Eye (tissue), 1 donor: ENCODE measurements around the gene CAPN7.
A peak's percentile ranks its signal among the peaks of the same experiment; 100 is the strongest.

Experiments
- DNase-seq: peaks from one replicate; pipeline ENCODE4 v3.0.0-alpha.2; 2015

CAPN7 gene

DNA sequence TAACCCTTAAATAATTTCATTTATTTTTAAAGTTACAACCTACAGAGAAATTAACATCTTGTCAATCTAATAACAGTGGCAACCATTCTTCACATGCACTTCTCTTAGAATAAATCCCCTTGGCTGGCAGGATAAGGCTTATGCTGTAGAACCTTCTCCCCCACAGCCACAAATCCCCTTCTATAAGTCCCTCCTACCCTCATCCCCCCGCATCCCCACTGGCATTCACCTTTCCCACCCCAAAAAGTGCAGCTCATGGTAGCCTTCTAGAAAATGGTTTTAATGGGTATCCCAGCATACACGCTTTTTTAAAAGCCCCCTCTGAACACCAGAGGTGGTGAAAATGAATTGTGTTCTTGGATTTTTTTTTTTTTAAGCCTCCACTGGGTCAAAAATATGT, 49.2 kb downstream of the CAPN7 start:
- DNase-seq, result no peak

GRCh38 chr3:15256861-15257341, 50.9 kb downstream of the CAPN7 start:
- DNase-seq, result no peak

DNA sequence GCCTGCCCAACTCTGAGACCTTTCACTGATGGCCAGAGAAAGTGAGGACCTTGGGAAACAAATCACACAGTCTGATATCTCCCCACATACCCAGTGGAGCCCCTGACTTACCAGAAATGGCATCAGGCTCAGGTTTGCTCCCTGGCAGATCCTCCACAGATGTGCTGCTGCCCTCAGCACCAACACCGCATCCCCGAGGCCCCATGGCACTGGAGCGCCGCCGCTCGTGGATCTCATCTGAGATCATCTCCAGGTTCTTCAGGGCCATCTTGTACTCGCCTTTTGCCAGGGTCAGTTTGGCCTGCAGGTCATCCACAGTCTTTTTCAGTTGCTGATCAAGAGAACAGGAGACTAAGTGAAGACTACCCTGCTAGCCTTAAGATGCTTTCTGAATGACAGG, 52.7 kb downstream of the CAPN7 start:
- DNase-seq, result no peak

DNA sequence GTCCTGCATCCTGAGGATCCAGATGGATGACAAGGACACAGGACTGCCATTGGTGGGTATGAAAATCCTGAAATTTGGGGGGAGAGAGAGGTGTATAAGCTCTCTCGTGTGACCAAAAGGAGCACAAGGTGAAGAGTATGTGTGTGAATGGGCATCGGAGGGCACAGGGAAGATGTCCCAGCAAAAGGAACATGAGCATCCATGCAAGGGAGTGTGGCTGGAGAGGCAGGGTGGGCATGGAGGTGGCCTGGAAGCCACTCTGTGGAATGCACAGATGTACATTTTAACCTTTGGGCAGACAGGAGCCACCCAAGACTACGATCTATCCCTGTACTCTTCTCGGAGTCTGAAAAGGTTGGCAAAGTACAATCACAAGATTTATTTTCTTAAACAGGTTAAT, 54.5 kb downstream of the CAPN7 start:
- DNase-seq, result no peak

DNA sequence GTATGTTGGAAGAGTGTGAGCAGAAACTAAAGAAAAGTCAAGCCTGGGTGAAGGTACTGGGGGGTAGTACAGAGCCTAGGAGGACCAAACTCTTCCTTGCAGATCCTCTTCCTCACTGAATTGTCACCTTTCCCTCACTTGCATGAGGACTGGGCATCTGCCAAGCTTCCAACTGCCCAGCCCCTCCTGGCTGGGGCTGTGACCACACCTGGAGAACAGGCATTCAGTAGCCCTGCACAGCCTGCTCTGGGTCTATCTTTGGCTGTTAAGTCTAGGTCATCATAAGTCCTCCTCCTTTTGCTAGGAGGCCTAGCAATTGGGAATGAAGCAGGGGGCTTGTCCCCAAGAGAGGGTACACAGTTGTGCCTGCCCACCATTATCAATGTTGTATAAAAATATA, 55.2 kb downstream of the CAPN7 start:
- no peak for DNase-seq

GRCh38 chr3:15262021-15262420, 56.0 kb downstream of the CAPN7 start:
- no peak for DNase-seq

- no peak for DNase-seq
Measured at GRCh38 chr3:15263120-15263519, 57.1 kb downstream of the CAPN7 start.

- no peak for DNase-seq
Measured at GRCh38 chr3:15263926-15264325, 57.9 kb downstream of the CAPN7 start.

GRCh38 chr3:15264486-15264885, 58.4 kb downstream of the CAPN7 start:
- DNase-seq, result no peak

GRCh38 chr3:15265655-15266509, 59.8 kb downstream of the CAPN7 start:
- DNase-seq, result no peak

GRCh38 chr3:15266510-15267376, 60.7 kb downstream of the CAPN7 start:
- DNase-seq, result no peak

GRCh38 chr3:15267502-15267901, 61.5 kb downstream of the CAPN7 start:
- no peak for DNase-seq

DNA sequence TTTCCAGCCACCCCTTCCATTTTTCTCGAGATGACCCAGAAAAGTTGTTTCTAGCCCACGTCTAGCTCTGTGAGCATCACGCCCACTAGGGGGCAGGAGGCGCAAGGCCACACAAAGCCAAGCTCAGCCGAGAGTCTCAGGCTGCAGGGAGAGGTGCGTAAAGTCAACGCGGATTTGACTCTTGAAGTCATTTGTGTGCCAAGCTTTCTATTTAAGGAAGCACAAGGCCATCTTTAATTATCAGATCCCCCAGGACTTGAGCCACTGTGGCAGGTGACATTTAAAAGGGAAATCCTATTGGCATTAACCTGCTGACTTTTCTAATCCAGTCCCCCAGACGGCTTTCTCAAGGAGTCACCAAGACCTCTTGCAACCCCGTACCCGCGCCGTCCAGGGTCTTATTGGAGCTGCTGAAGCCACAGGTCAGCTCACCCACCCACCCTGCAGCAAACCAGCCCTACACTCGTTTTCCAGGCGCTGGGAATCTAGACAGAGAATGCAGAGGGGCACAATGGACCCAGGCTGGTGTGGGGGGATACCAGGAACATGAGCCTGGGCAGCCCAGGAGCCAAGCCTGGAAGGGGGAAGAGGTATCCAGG, 62.1 kb downstream of the CAPN7 start:
- peak; percentile 92 for DNase-seq

DNA sequence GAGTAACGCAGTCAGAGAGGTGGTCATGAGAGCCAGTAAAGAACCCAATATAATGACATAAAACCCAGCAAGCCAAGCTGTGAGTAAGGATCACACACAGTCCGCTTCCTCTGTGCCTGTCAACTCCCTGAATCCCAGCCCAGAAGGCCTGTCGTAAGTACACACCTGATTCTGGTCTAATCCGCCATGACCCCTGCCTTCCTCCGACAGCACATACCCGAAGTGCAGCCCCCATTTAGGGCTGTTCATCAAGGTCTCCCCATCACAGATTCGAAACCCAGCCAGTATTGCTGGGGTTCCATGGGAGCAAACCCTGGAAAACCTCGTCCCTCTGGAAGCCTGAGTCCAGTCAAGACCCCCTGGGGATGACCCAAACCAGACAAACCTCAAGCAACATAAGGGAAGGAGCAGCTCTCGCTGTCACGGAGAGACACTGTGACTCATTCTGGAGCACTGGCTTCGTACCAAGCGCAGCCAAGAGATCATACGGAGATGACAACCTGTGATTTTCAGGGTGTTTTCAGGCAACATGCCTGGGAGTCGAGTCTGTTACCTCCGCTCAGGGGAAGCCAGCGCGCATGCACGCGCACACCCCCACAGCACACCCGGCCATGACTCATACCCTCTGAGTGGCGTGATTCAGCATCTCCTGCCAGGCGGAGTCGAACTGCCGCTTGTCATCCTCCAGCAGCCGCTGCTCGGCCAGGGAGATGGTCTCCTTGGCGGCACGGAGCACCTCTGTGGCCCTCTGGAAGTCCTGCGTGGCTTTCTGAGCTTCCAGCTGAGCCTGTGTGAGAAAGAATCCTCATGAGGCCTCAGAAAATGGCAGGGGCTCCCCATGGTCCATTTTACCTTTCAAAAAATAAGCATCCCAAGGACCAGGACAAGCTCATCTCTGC, 63.3 kb downstream of the CAPN7 start:
- no peak for DNase-seq

- DNase-seq, result no peak
Measured at GRCh38 chr3:15271030-15271429, 65.0 kb downstream of the CAPN7 start.

DNA sequence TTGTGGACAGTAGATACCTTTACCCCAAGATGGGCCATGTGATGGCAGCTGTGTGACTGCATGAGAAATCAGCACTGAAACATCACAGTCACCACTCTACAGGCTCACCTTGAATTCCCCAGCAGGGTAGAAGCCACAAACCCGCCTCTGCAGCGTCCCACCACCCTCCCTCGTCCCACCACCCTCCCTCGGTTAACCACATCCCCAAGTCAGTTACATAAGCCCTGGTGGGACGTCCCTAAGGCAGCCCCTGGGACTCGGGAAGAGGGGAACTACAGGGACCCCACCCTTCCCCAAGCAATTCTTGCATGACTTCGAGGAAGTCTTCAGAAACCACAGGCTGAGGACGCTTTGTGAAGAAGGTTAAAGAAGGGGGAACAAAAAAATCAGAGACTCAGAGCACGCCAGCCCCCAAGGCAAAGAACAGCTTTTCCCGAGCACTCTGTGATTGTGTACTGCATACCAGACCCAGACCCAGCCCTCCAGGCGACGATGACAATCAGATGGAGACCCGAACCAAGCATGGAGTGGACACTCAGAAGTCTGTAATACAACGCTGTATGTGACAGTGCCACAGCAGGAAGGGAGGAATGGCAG, 65.8 kb downstream of the CAPN7 start:
- no peak for DNase-seq

DNA sequence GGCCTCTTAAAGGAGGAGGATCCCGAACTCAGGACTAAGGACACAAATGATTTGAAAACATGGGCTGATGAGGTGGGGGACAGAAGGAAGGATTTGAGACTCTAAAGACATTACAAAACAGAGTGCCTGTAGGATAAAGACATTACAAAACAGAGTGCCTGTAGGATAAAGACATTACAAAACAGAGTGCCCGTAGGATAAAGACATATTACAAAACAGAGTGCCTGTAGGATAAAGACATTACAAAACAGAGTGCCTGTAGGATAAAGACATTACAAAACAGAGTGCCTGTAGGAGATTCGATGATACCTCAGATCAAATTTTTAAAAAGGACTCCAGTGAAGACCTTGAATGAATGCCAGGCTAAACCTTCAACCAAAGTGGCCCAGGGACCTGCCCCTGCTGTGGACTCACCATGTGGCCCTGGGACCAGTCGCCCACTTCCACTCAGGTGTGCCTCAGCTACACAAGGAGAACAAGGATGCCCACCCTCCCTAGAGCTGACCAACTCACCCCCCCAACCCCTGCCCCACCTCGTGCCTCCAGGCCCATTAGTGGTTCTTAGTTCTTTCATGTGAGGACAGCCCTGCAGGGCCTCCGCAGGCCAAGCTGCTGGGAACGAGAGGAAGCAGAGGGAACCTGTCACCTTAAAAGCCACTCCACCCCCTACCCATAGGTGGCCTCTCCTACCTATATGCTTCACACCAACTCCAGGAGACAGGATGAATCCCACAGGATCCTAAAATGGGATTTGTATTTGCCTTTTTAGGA, 66.6 kb downstream of the CAPN7 start:
- DNase-seq, result no peak

DNA sequence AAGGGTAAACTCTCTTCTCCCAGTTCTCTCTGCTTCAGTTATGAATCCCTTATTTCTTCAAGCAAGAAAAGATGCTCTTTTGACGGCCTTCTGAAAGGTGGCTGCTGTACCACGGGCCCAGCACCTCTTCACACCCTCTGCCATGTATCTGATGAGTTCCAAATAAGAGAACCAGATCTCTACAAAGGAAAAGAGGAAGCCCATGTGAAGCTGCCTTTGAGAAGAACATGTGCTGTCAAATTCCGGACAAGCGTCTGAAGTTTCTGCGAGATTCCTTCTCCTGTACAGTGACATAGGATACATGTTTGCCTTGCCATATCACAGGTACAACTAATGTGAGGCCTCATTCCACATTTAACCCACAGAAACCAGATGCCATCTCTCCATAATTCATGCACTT, 67.2 kb downstream of the CAPN7 start:
- DNase-seq, result no peak

DNA sequence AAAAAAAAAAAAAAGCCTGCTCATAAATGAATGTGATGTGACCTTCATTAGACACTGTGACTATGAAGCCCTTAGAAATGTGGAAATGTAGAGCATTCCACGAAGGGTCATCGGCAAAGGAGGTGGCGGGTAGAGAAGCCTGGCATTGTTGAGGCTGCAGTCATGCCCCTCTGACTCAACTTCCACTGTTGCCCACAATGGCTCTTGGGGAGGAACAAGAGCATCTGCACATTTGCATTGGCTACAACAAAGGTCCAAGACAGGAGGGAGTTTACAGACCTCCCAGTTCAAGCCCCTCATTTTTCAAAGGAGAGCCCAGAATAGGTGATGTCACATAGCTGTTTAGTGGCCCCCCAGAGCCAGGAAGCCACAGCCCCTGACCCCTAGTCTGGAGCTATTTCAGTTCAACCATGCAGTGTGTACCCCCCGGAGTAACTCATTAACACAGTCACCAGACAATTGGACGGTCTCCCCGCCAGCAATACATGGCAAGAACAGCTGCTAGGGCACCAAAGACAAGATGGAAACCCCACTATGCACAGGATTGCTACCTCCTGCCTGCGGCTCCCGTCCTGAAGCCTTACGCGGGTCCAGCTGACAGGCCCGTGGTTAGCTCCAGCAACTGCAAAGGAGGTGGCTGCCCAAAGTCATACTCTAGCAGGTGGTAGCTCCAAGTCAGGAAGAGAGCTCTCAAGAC, 70.1 kb downstream of the CAPN7 start:
- DNase-seq, result no peak

- no peak for DNase-seq
Measured at GRCh38 chr3:15277861-15278500, 71.9 kb downstream of the CAPN7 start.
